Keratinocyte (primary cell): ENCODE data around the gene TTC28.
"Not testable (repeated sequence)": the region's sequence is repeated elsewhere in the genome, so short reads cannot be mapped to it uniquely, and the experiment has no call there.

Source experiments
- EZH2 ChIP-seq: IDR thresholded peaks from one replicate; pipeline ENCODE4 v1.6.1; 2012; ENCODE audit warnings: inconsistent platforms, mild to moderate bottlenecking, low read length, moderate library complexity
- TF ChIP-seq, protein P1 (sequence below), 3 experiments: IDR thresholded peaks in 1 of 3; conservative IDR thresholded peaks in 1 of 3; optimal IDR thresholded peaks in 1 of 3; 2 replicates in 2 of 3; 3 replicates in 1 of 3; pipeline versions ENCODE3 to v1.5.1; 2011; ENCODE audit warnings: low read length in 3 of 3, mild to moderate bottlenecking in 3 of 3, moderate library complexity in 2 of 3, control low read depth in 1 of 3, inconsistent platforms in 1 of 3; ENCODE audit not compliant: insufficient read depth in 2 of 3; ENCODE audit errors: extremely low read depth in 1 of 3

DNA sequence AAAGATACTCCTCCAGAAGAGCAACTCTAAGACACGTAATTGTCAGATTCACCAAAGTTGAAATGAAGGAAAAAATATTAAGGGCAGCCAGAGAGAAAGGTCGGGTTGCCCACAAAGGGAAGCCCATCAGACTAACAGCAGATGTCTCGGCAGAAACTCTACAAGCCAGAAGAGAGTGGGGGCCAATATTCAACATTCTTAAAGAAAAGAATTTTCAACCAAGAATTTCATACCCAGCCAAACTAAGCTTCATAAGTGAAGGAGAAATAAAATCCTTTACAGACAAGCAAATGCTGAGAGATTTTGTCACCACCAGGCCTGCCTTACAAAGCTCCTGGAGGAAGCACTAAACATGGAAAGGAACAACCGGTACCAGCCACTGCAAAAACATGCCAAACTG lies 149.1 kb downstream of the TTC28 start:
- not testable (repeated sequence) for TF ChIP-seq EZH2
- TF ChIP-seq, protein P1, sequence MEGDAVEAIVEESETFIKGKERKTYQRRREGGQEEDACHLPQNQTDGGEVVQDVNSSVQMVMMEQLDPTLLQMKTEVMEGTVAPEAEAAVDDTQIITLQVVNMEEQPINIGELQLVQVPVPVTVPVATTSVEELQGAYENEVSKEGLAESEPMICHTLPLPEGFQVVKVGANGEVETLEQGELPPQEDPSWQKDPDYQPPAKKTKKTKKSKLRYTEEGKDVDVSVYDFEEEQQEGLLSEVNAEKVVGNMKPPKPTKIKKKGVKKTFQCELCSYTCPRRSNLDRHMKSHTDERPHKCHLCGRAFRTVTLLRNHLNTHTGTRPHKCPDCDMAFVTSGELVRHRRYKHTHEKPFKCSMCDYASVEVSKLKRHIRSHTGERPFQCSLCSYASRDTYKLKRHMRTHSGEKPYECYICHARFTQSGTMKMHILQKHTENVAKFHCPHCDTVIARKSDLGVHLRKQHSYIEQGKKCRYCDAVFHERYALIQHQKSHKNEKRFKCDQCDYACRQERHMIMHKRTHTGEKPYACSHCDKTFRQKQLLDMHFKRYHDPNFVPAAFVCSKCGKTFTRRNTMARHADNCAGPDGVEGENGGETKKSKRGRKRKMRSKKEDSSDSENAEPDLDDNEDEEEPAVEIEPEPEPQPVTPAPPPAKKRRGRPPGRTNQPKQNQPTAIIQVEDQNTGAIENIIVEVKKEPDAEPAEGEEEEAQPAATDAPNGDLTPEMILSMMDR (optimal IDR thresholded peaks at IDR 0.05 in 1 of 3, IDR thresholded peaks at IDR 0.05 in 1 of 3, conservative IDR thresholded peaks at IDR 0.05 in 1 of 3; ENCODE audit: extremely low read depth in 1 of 3, insufficient read depth in 2 of 3, low read length in 3 of 3): not testable (repeated sequence)
